ENCODE data around the gene MGAT4A.
A peak's percentile ranks its signal among the peaks of the same experiment; 100 is the strongest.

The MGAT4A gene

DNA sequence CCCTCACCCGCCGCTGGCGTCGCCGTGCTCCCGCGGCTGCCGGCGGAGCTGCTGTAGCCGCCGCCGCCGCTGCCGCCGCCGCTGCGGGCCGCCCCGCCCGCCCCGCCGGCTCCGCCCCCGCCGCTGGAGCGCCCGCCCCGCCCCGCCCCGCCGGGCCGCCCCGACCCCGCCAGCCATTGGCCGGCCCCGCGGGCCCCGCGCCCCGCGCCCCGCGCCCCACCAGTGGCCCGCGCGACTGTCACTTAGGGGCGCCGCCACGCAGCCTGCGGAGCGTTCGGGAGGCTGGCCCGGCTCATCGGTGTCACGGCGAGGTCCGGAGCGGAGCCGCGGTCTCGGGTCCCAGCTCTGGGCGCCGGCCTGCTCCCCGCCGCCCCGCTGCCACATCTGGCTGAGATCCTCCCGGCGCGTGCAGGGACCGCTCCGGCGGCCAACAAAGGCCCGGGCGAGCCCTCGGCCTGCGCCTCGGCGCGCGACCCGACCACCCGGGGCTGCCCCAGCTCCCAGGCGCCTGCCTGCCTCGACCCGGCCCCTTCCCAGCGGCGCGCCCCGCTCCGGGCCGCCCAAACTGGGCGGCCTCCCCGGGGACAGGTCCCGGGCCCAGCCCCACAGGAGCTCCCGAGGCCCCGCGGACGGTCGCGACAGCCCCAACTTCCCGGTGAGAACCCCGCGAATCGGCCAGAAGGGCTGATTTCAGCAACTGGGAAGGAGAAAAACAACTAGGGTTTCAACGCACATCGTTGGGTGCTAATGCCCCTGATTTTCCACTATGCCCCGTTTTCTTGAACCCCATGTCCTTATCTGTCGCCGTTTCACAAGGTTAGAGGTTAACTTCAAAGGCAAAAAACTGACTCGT is at the start of gene MGAT4A:
MGAT4A (minus strand) TSS at position 92 of the 853 bp plus-strand sequence. CDS start 4,800 bp downstream, outside the sequence.
- peaks cover 11% of the 10 kb centered on the region for H3K4me1 Mint-ChIP-seq
- peaks cover 5% of the 10 kb centered on the region for H3K36me3 Mint-ChIP-seq (ENCODE audit: low read depth)
- peaks cover 10% of the 10 kb centered on the region for H3K9me3 Mint-ChIP-seq
- peak; percentile 79 for DNase-seq
- H3K27ac Mint-ChIP-seq: no peak within 1 kb of the TSS
- H3K4me3 Mint-ChIP-seq: peak within 1 kb of the TSS; percentile 86
- H3K27me3 Mint-ChIP-seq (ENCODE audit: low read depth, poor library complexity): peaks cover 59% of the 10 kb centered on the region
- TF ChIP-seq, protein P1, sequence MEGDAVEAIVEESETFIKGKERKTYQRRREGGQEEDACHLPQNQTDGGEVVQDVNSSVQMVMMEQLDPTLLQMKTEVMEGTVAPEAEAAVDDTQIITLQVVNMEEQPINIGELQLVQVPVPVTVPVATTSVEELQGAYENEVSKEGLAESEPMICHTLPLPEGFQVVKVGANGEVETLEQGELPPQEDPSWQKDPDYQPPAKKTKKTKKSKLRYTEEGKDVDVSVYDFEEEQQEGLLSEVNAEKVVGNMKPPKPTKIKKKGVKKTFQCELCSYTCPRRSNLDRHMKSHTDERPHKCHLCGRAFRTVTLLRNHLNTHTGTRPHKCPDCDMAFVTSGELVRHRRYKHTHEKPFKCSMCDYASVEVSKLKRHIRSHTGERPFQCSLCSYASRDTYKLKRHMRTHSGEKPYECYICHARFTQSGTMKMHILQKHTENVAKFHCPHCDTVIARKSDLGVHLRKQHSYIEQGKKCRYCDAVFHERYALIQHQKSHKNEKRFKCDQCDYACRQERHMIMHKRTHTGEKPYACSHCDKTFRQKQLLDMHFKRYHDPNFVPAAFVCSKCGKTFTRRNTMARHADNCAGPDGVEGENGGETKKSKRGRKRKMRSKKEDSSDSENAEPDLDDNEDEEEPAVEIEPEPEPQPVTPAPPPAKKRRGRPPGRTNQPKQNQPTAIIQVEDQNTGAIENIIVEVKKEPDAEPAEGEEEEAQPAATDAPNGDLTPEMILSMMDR (IDR thresholded peaks at IDR 0.05): no peak

DNA sequence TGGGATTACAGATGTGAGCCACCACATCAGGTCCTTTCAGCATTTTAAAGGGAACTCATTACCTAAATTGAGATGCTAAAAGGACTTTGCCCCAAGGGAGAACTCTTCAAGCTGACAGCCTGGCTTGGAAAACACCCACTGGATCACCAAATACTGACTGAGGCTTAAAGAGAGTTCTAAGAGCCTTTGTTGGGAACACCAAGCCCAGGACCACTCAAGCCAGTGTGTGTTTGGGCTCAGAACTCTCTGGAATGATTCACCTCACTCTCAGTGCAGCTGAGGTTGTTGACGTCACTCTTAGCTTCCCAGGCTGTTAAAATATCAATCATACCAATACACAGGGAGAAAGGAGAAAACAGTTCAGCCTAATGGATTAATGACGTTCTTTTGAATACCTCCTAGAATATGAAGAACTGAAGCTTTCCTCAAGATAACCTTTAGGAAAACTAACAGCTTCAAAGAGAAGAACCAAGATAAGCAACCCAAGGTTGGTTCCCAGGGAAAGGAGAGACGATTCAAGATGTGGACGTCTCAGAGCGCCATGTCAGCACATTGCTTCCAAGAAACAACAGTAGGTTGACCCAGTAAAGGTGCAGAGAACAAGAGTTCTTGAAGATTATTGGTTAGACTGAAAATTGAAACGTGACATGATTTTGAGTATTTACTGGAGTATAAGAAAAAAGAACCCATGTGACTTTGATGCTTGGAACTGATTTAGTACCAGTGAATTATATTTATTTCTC is 48.0 kb upstream of the MGAT4A start:
- peaks cover 37% of the 10 kb centered on the region for H3K9me3 Mint-ChIP-seq
- peaks cover 3% of the 10 kb centered on the region for H3K27me3 Mint-ChIP-seq (ENCODE audit: low read depth, poor library complexity)
- H3K27ac Mint-ChIP-seq: no peak overlapping the region
- TF ChIP-seq, protein P1 (IDR thresholded peaks at IDR 0.05): no peak
- peaks cover 14% of the 10 kb centered on the region for H3K4me1 Mint-ChIP-seq
- peaks cover 4% of the 10 kb centered on the region for H3K36me3 Mint-ChIP-seq (ENCODE audit: low read depth)
- no peak overlapping the region for H3K4me3 Mint-ChIP-seq
- no peak for DNase-seq

DNA sequence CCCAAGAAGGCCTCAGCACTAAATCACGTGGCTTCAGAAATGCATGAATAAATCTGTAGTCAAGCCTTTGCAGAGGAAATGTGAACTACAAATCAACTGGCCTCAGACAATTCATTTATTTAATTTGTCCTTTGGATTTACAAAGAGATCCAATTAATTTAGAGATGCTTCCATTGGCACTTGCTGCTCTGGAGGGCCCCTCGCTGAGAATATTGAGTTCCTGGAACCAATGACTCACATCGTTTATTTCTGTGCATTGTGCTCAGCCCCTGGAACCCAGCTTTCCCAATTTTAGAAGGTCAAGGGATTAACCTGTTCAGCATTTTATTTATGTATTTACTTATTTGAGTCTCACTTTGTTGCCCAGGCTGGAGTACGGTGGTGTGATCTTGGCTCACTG is 47.2 kb upstream of the MGAT4A start:
- DNase-seq: no peak
- Mint-ChIP-seq H3K4me3 (no peak overlapping the region), H3K36me3 (ENCODE audit: low read depth) (peaks cover 4% of the 10 kb centered on the region), H3K4me1 (peaks cover 18% of the 10 kb centered on the region), H3K27ac (no peak overlapping the region), H3K27me3 (ENCODE audit: low read depth, poor library complexity) (no peaks in the 10 kb centered on the region), H3K9me3 (peaks cover 31% of the 10 kb centered on the region)
- TF ChIP-seq, protein P1 (IDR thresholded peaks at IDR 0.05): no peak

DNA sequence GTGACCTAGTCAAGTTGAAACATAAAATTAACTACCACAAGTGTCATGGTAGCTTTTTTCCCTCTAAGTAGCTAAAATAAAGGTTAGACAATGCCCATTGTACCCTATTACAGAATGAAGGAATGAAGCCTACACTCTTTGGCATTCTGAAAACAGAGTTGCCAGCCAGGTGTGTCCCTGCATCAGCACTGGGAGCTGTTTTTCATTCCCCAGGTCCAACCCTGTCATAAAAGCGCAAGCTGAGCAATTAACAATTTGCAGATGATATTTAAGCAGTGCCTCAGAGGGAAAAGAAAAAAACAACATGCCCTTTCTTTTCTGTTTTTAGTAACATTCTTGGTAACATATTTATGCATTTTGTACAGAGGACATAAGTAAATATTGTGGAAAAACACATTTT is 46.8 kb upstream of the MGAT4A start:
- Mint-ChIP-seq H3K27ac (no peak overlapping the region), H3K4me3 (no peak overlapping the region), H3K9me3 (peaks cover 30% of the 10 kb centered on the region), H3K4me1 (peaks cover 23% of the 10 kb centered on the region), H3K36me3 (ENCODE audit: low read depth) (peaks cover 4% of the 10 kb centered on the region), H3K27me3 (ENCODE audit: low read depth, poor library complexity) (no peaks in the 10 kb centered on the region)
- DNase-seq: no peak
- TF ChIP-seq, protein P1 (IDR thresholded peaks at IDR 0.05): no peak

DNA sequence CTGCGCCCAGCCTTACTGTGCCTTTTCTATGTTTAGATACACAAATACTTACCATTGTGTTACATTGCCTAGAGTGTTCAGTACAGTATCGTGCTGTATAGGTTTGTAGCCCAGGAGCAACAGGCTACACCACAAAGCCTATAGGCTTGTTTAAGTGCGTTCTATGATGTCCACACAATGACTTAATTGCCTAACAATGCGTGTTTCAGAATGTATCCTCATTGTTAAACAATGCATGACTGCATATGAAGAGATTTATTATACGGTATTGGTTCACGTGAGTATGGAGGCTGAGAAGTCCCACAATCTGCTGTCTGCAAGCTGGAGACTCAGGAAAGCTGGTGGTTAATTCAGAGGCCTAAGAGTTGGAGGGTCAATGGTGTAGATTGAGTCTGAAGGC is 46.1 kb upstream of the MGAT4A start:
- Mint-ChIP-seq H3K36me3 (ENCODE audit: low read depth) (peaks cover 3% of the 10 kb centered on the region), H3K27ac (no peak overlapping the region), H3K4me3 (no peak overlapping the region), H3K4me1 (peaks cover 29% of the 10 kb centered on the region), H3K9me3 (peaks cover 24% of the 10 kb centered on the region), H3K27me3 (ENCODE audit: low read depth, poor library complexity) (no peaks in the 10 kb centered on the region)
- TF ChIP-seq, protein P1 (IDR thresholded peaks at IDR 0.05): no peak
- no peak for DNase-seq
